GM12878 (cell line): Measurements from ENCODE around the gene ACTL8. TPM values are rescaled to one million over a fixed set of nuclear protein-coding genes. Genes with fewer than 3 reads are reported as not detected.

Source experiments
- ATAC-seq: fragments of 200-7000 bp; cut with Tn5 transposase; 3 replicates; pipeline ENCODE4 v1.9.1; 2020; ENCODE audit warnings: mild to moderate bottlenecking, moderate library complexity
- BruUV-seq: library from RNA; stranded (reverse); fragments of 400-500 nt; replicated peaks from 2 replicates; lab custom pipeline; 2021; lab: Mats Ljungman, UMichigan
- CTCF ChIA-PET: fragments of 300-600 bp; sonication (Branson Sonifier 250); formaldehyde crosslinking; extraction: SDS; loops from one replicate; lab custom pipeline; 2021; ENCODE audit warnings: inconsistent platforms; lab: Yijun Ruan, JAX
- POLR2A ChIA-PET: fragments of 350-600 bp; formaldehyde crosslinking; extraction: SDS; loops from one replicate; lab custom pipeline; 2021; ENCODE audit warnings: inconsistent platforms; lab: Charles Lee
- RAD21 ChIA-PET: fragments of 300-600 bp; sonication (Branson Sonifier 250); formaldehyde crosslinking; loops from one replicate; lab custom pipeline; 2023; ENCODE audit warnings: antibody characterized with exemption; ENCODE audit not compliant: unreplicated experiment; lab: Charles Lee
- SMC1A ChIA-PET: fragments of 300-600 bp; sonication (Branson Sonifier 250); formaldehyde crosslinking; loops from one replicate; lab custom pipeline; 2023; ENCODE audit not compliant: unreplicated experiment, uncharacterized antibody; lab: Charles Lee
- DNase-seq: peaks from one replicate; pipeline ENCODE4 v3.0.0-alpha.2; 2011; ENCODE audit warnings: low read depth, low spot score
- FAIRE-seq: peaks from 3 replicates; lab custom pipeline; 2011; peaks lifted over from hg19 to GRCh38; lab: Jason Lieb, UNC
- H2AFZ ChIP-seq: 2 replicates; pipeline ENCODE4 v1.6.0; 2011; ENCODE audit warnings: low read depth, low read length, control low read depth; ENCODE audit not compliant: control insufficient read depth
- H3K27ac ChIP-seq: 2 replicates; pipeline ENCODE4 v1.5.1; 2011; ENCODE audit warnings: control low read depth; ENCODE audit not compliant: control insufficient read depth, insufficient read depth
- H3K27me3 ChIP-seq, 2 experiments: replicated peaks in 1 of 2; 2 replicates each; pipeline versions ENCODE4 v1.6.0 to v1.6.1; 2011; ENCODE audit warnings: low read length in 1 of 2; ENCODE audit not compliant: control insufficient read depth in 2 of 2, insufficient read depth in 2 of 2
- H3K36me3 ChIP-seq, 2 experiments: 2 replicates each; pipeline ENCODE4 v1.5.1; 2011; ENCODE audit warnings: low read length in 1 of 2; ENCODE audit not compliant: control insufficient read depth in 2 of 2, insufficient read depth in 2 of 2
- H3K4me1 ChIP-seq: 2 replicates; pipeline ENCODE4 v1.6.1; 2011; ENCODE audit warnings: mild to moderate bottlenecking, low read length, moderate library complexity, mixed read lengths; ENCODE audit not compliant: control insufficient read depth, insufficient read depth
- H3K4me2 ChIP-seq: 2 replicates; pipeline ENCODE4 v1.6.0; 2011; ENCODE audit warnings: control low read depth; ENCODE audit not compliant: control insufficient read depth, insufficient read depth
- H3K4me3 ChIP-seq: fragments of 200-600 bp; sonication (generic); 2 replicates; pipeline ENCODE4 v1.5.1; 2016
- H3K79me2 ChIP-seq: 2 replicates; pipeline ENCODE4 v1.6.0; 2011; ENCODE audit warnings: low read length; ENCODE audit not compliant: control insufficient read depth, insufficient read depth
- H3K9ac ChIP-seq: 2 replicates; pipeline ENCODE4 v1.8.0; 2011; ENCODE audit warnings: low read length, control low read depth, mixed read lengths; ENCODE audit not compliant: control insufficient read depth, insufficient read depth
- H3K9me3 ChIP-seq: replicated peaks from 3 replicates; pipeline ENCODE4 v1.5.1; 2011; ENCODE audit warnings: mild to moderate bottlenecking, low read length; ENCODE audit not compliant: control insufficient read depth, insufficient read depth
- H4K20me1 ChIP-seq: 2 replicates; pipeline ENCODE4 v1.6.0; 2011; ENCODE audit not compliant: control insufficient read depth, insufficient read depth
- BCL11A ChIP-seq: IDR thresholded peaks from 2 replicates; pipeline ENCODE4 v1.6.1; 2011; ENCODE audit warnings: low read depth, low read length
- BHLHE40 ChIP-seq, 2 experiments: fragments of 450-650 bp in 1 of 2; IDR thresholded peaks; 2 replicates each; pipeline ENCODE4 v1.6.1; 2011 to 2017; ENCODE audit warnings: low read depth in 2 of 2, borderline replicate concordance in 1 of 2, improper control_type of control experiment in 1 of 2, low read length in 1 of 2, mild to moderate bottlenecking in 1 of 2
- KDM1A ChIP-seq: fragments of 200-600 bp; sonication (generic); IDR thresholded peaks from 2 replicates; pipeline ENCODE4 v1.6.1; 2016; ENCODE audit warnings: borderline replicate concordance
- NFYA ChIP-seq: IDR thresholded peaks from 2 replicates; pipeline ENCODE4 v1.6.1; 2011; ENCODE audit warnings: low read depth, mild to moderate bottlenecking, low read length, improper control_type of control experiment, borderline replicate concordance
- SP1 ChIP-seq: IDR thresholded peaks from one replicate; pipeline ENCODE4 v1.6.1; 2011; ENCODE audit warnings: low read depth, low read length
- WGBS: methylation state at CpG from one replicate; pipeline ENCODE4 v1.1.6; 2016; ENCODE audit warnings: low lambda C conversion rate; ENCODE audit not compliant: insufficient replicate concordance, insufficient coverage; ENCODE audit errors: missing lambda C conversion rate; 5-methylcytosine and 5-hydroxymethylcytosine counted together
- in situ Hi-C: fragments of 300-500 bp; cut with MboI; formaldehyde crosslinking; loops from 9 replicates; pipeline ENCODE4 v1.14.3; 2018; ENCODE audit warnings: mixed read lengths
- intact Hi-C: fragments of 100-400 bp; cut with micrococcal nuclease; formaldehyde crosslinking; loops from one replicate; pipeline ENCODE4 v1.14.2; 2022; ENCODE audit not compliant: unreplicated experiment
- polyA plus RNA-seq, 11 experiments: library from polyadenylated mRNA; depleted of rRNA in 4 of 11; unstranded in 6 of 11; stranded (reverse) in 5 of 11; fragments of >200 nt; fragmentation: Nextera tagmentation in 4 of 11; fragmentation: Illumina TruSeq in 1 of 11; extraction: Ambion mirVana in 4 of 11; extraction: Trizol in 1 of 11; gene quantifications; 1 replicate in 1 of 11; 2 replicates in 10 of 11; pipeline versions ENCODE4 v1.2.1 to v1.2.3, GENCODE V29; 2011 to 2016; ENCODE audit warnings: inconsistent platforms in 2 of 11, missing spikeins in 2 of 11, low read depth in 1 of 11
- total RNA-seq, 4 experiments: library from RNA; depleted of rRNA in 3 of 4; stranded (reverse); fragments of >200 nt in 3 of 4; fragmentation: Illumina TruSeq in 1 of 4; extraction: Trizol in 1 of 4; gene quantifications; 2 replicates each; pipeline versions ENCODE4 v1.2.1 to v1.2.3, GENCODE V29; 2013 to 2021

ACTL8 gene
- total and polyA plus RNA-seq, 10 of the 15 experiments (the other 5 are each of a cell fraction or from before 2014, with no cell fraction given), result 0.05 to 0.27 TPM; not detected in 8

DNA sequence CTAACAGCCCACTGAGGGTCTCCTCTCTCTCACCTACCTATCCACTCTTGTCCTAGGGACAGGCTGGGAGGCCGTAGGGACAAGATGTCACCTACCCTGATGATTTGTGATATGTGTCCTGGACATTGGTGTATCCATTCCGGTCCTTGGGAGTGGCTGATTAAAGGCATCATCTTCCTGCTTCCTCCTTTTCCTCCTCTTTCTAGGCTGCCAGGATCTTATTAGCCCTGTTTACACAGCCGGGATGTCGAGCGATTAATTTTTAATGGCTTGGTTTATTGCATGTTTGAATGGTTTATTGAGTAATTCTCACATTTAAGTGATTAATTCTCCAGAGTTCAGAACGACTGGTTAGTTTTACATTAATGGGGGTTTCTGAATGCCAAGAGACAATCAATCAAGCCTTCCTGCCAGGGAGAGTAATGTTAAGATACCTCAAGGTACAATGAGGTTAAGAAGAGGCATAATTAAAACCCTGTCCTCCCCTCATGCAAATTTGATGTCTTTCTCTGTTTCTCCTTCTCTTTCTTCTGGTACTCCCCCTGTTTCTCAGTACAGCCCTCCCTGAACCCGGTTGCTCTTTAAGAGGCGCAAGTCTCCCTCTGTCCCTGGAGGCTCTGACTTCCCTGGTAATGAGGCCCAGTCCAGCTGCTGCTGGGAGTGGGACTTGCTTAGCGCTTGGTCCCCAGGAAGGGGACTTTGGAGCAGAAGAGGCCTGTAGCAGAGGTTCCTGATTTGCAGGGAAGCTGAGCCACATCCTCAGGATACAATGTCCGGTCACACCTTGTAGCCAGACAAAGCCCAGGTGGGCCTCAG is 50.9 kb downstream of the ACTL8 start:
- no TSS peak for BruUV-seq
- ChIA-PET SMC1A (no interaction called here), POLR2A (no interaction called here), CTCF (no interaction called here), RAD21 (no interaction called here)
- H3K4me1 ChIP-seq, result no peaks in the 10 kb centered on the region
- no peaks in the 10 kb centered on the region; the same call in 2 of the 3 replicates for H3K9me3 ChIP-seq
- WGBS, result 17% methylated on average over 10 of the region's 10 CpGs
- H2AFZ ChIP-seq, result no peak overlapping the region
- no peak for FAIRE-seq
- H3K27ac ChIP-seq, result no peak overlapping the region
- no peaks in the 10 kb centered on the region for H3K36me3 ChIP-seq
- intact Hi-C loops (no loop called here), in situ Hi-C loops (no loop called here)
- ATAC-seq, result no peak
- H4K20me1 ChIP-seq, result no peaks in the 10 kb centered on the region
- no peak overlapping the region for H3K4me3 ChIP-seq
- no peak overlapping the region for H3K4me2 ChIP-seq
- no peak for TF ChIP-seq SP1
- no peak for TF ChIP-seq BHLHE40 (IDR thresholded peaks at IDR 0.05; ENCODE audit: borderline replicate concordance in 1 of 2, low read depth in 2 of 2, low read length in 1 of 2)
- TF ChIP-seq NFYA, result no peak
- no peaks in the 10 kb centered on the region for H3K79me2 ChIP-seq
- H3K27me3 ChIP-seq, result no peaks in the 10 kb centered on the region
- no peak for DNase-seq
- no peak overlapping the region for H3K9ac ChIP-seq

DNA sequence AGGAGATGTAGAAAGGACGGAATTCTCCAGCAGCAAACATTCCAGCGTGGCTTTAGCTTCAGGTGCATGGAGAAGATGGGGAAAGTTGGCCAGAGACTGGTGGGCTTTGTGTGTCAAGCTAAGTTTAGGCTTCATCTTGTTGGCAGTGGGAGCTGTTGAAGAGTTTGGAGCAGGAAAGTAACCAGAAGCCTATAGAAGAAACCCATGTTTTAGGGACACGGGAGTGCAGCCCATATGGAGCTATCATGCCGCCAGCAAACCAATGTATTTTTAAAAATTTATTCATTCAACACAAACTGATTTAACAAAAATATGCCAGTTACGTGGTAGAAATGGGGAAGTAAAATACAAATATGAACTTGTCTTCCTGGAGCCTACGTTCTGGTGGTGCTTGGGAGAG is 53.7 kb downstream of the ACTL8 start:
- no peaks in the 10 kb centered on the region for H4K20me1 ChIP-seq
- CTCF ChIA-PET, result no interaction called here
- H3K9ac ChIP-seq, result no peak overlapping the region
- intact Hi-C loops (no loop called here), in situ Hi-C loops (no loop called here)
- no peak for FAIRE-seq
- SMC1A ChIA-PET, result interaction anchor here (1.1 kb wide), 1 partner anchor 12 kb away, joined by 3 read pairs; no protein-coding TSS in a partner anchor
- no peak overlapping the region for H3K4me3 ChIP-seq
- H3K4me2 ChIP-seq, result no peak overlapping the region
- no peak for ATAC-seq
- no peak for DNase-seq
- H3K36me3 ChIP-seq, result no peaks in the 10 kb centered on the region
- H3K27ac ChIP-seq, result no peak overlapping the region
- no peaks in the 10 kb centered on the region for H3K79me2 ChIP-seq
- H3K9me3 ChIP-seq, result no peaks in the 10 kb centered on the region
- no peaks in the 10 kb centered on the region for H3K4me1 ChIP-seq
- no peaks in the 10 kb centered on the region for H3K27me3 ChIP-seq
- TF ChIP-seq BCL11A (no peak), KDM1A (no peak)
- TF ChIP-seq, all 136 proteins: peak for 0
- ChIA-PET RAD21 (no interaction called here), POLR2A (no interaction called here)
- H2AFZ ChIP-seq, result no peak overlapping the region
- 7% methylated on average over 6 of the region's 6 CpGs for WGBS
- BruUV-seq, result no TSS peak
